ENCODE data around the gene FRS2. TPM values are rescaled to one million over a fixed set of nuclear protein-coding genes. Genes with fewer than 3 reads are reported as not detected.

Gene FRS2
- total and polyA plus RNA-seq, 9 of the 15 experiments (the other 6 are each of a cell fraction or from before 2014, with no cell fraction given), result 1.0 to 9.1 (median 6.0) TPM

DNA sequence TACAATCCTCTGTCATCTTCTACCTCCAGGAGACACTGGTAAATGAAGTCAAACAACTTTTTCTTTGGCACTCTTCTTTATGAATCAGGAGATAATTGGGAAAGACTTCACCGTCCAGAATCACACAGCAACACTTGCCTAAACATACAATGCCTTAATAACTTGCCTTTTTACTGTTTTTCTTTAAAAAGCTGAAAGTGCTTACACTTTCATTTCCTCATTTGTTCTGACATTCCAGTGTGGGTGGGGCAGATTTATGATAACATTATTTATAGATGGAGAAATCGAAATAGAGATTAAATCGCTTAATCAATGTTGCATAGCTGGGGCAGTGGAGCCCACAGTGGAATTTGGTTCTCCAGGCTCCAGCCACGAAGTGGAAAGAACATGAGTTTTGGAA, 2.8 kb upstream of the FRS2 start:
- Histone ChIP-seq H2AFZ (ENCODE audit: low read depth, low read length) (no peak overlapping the region), H3K9me1 (ENCODE audit: control insufficient read depth, insufficient read depth, low read length) (no peaks in the 10 kb centered on the region), H3K4me2 (ENCODE audit: insufficient read depth, low read length) (no peak overlapping the region), H3K36me3 (ENCODE audit: control insufficient read depth, insufficient read depth, low read length) (no peaks in the 10 kb centered on the region), H3K27me3 (ENCODE audit: control insufficient read depth in 2 of 2, insufficient read depth in 2 of 2, low read length in 2 of 2) (no peaks in the 10 kb centered on the region), H3K4me1 (replicated peaks in 1 of 2; ENCODE audit: control insufficient read depth in 2 of 2, insufficient read depth in 2 of 2, low read length in 2 of 2) (peaks cover 6 to 8% of the 10 kb centered on the region in 2 experiments; a peak in 3 of 5 replicates), H4K20me1 (replicated peaks; ENCODE audit: control insufficient read depth, insufficient read depth, low read length) (peaks cover 11% of the 10 kb centered on the region; the same call in 1 of the 2 replicates), H3K27ac (ENCODE audit: extremely low read depth, low read depth, low read length) (no peak overlapping the region), H3K9ac (ENCODE audit: insufficient read depth in 1 of 2, low read depth in 2 of 2, low read length in 2 of 2) (no peak overlapping the region), H3K79me2 (ENCODE audit: control insufficient read depth, insufficient read depth, low read length) (peaks cover 22% of the 10 kb centered on the region), H3K4me3 (no peak overlapping the region), H3K9me3 (replicated peaks; ENCODE audit: control insufficient read depth, insufficient read depth, low read depth, low read length) (no peaks in the 10 kb centered on the region)
- FAIRE-seq (no peak), DNase-seq (ENCODE audit: extremely low read depth in 1 of 4, low spot score in 3 of 4) (no peak), ATAC-seq (no peak)
- TF ChIP-seq PPARD (CRISPR knock-in tag; IDR thresholded peaks at IDR 0.05) (no peak), ELF4 (CRISPR knock-in tag; IDR thresholded peaks at IDR 0.05) (no peak), POLR2A (conservative IDR thresholded peaks at IDR 0.05) (no peak), PTTG1 (tag; IDR thresholded peaks at IDR 0.05; ENCODE audit: low read depth) (no peak), ZNF668 (CRISPR knock-in tag; IDR thresholded peaks at IDR 0.05) (no peak), GABPA (tag; conservative IDR thresholded peaks at IDR 0.05; ENCODE audit: low read depth) (no peak), ZNF436 (CRISPR knock-in tag; IDR thresholded peaks at IDR 0.05) (no peak), PCBP1 (IDR thresholded peaks at IDR 0.05; ENCODE audit: low read depth, low read length, poor library complexity, severe bottlenecking) (no peak), NFE2 (IDR thresholded peaks at IDR 0.05; ENCODE audit: low read depth) (no peak), XRCC4 (IDR thresholded peaks at IDR 0.05; ENCODE audit: extremely low read depth, insufficient read depth, insufficient read length) (no peak), HSF4 (CRISPR knock-in tag; IDR thresholded peaks at IDR 0.05; ENCODE audit: borderline replicate concordance) (no peak), ZNF584 (CRISPR knock-in tag; IDR thresholded peaks at IDR 0.05; ENCODE audit: low read depth) (no peak), TAL1 (IDR thresholded peaks at IDR 0.05) (no peak), ZKSCAN8 (CRISPR knock-in tag; IDR thresholded peaks at IDR 0.05) (no peak), ID3 (CRISPR knock-in tag; IDR thresholded peaks at IDR 0.05) (no peak), ID3 (tag; IDR thresholded peaks at IDR 0.05) (no peak)
- POLR2A ChIA-PET, result no interaction called here
- 38% methylated on average over 4 of the region's 4 CpGs for WGBS (ENCODE audit: insufficient coverage, low coverage, missing lambda C conversion rate)
- BruUV-seq (replicated peaks), result no TSS peak
- intact Hi-C loops (cut with micrococcal nuclease) (loop anchor here (5.0 kb wide), 1 partner anchor 175 kb away; no protein-coding TSS in a partner anchor), in situ Hi-C loops (cut with MboI) (no loop called here)
- CTCF ChIA-PET (ENCODE audit: low intra/inter-chr PET ratio), result no interaction called here

All from K562 (cell line).